Activated CD8-positive, alpha-beta T cell treated with anti-CD3 and anti-CD28 coated beads, Interleukin-2, amount 10 ng/mL, durations not matched to agents 7 days and 5 days (primary cell): Measurements from ENCODE around the gene MTRF1. TPM values are rescaled to one million over a fixed set of nuclear protein-coding genes. Genes with fewer than 3 reads are reported as not detected.

Experiments
- ATAC-seq: fragments of 150-1000 bp; cut with Tn5 transposase; one replicate; pipeline ENCODE4 v1.10.0; 2021; ENCODE audit warnings: moderate library complexity
- CTCF ChIA-PET: fragments of 350-600 bp; sonication (Branson Sonifier 250); formaldehyde crosslinking; loops from one replicate; lab custom pipeline; 2021; ENCODE audit warnings: antibody characterized with exemption; lab: Charles Lee
- POLR2A ChIA-PET: fragments of 350-600 bp; sonication (Branson Sonifier 250); formaldehyde crosslinking; loops from one replicate; lab custom pipeline; 2021; ENCODE audit warnings: antibody characterized with exemption; lab: Charles Lee
- DNase-seq: peaks from one replicate; pipeline ENCODE4 v3.0.0-alpha.2; 2020
- H3K27ac Mint-ChIP-seq: one replicate; pipeline ENCODE4 v1.8.0; 2021; ENCODE audit warnings: mild to moderate bottlenecking, mixed read lengths
- H3K27me3 Mint-ChIP-seq: one replicate; pipeline ENCODE4 v1.8.0; 2021; ENCODE audit warnings: low read depth, mixed read lengths
- H3K36me3 Mint-ChIP-seq: one replicate; pipeline ENCODE4 v1.8.0; 2021; ENCODE audit warnings: low read depth, mixed read lengths
- H3K4me1 Mint-ChIP-seq: one replicate; pipeline ENCODE4 v1.8.0; 2021; ENCODE audit warnings: low read depth, mixed read lengths
- H3K4me3 Mint-ChIP-seq: one replicate; pipeline ENCODE4 v1.8.0; 2021; ENCODE audit warnings: mild to moderate bottlenecking, mixed read lengths
- H3K9me3 Mint-ChIP-seq: one replicate; pipeline ENCODE4 v1.8.0; 2022; ENCODE audit warnings: mixed read lengths; ENCODE audit not compliant: insufficient read depth
- total RNA-seq, 2 experiments: library from RNA; stranded (reverse); gene quantifications; one replicate each; pipeline ENCODE4 v1.2.3, GENCODE V29; 2021

Gene MTRF1
- total RNA-seq, 2 experiments from 2014 or later, result 18.2 to 22.0 TPM

GRCh38 chr13:41244556-41244955 lies 18.8 kb downstream of the MTRF1 start:
- CTCF ChIA-PET, result interaction anchor here (1.4 kb wide), 1 partner anchor 22 kb away, joined by 4 read pairs; no protein-coding TSS in a partner anchor

GRCh38 chr13:41241626-41242025 lies 21.8 kb downstream of the MTRF1 start:
- H3K4me1 Mint-ChIP-seq, result no peaks in the 10 kb centered on the region
- CTCF ChIA-PET, result no interaction called here
- H3K27me3 Mint-ChIP-seq, result no peaks in the 10 kb centered on the region
- no peak overlapping the region for H3K27ac Mint-ChIP-seq
- H3K9me3 Mint-ChIP-seq, result no peaks in the 10 kb centered on the region
- POLR2A ChIA-PET, result no interaction called here
- H3K4me3 Mint-ChIP-seq, result no peak overlapping the region
- peaks cover 22% of the 10 kb centered on the region for H3K36me3 Mint-ChIP-seq
- ATAC-seq (no peak), DNase-seq (no peak)

More at GRCh38 chr13:41244556-41244955, 18.8 kb downstream of the MTRF1 start:
- DNase-seq, result no peak
- H3K27me3 Mint-ChIP-seq, result no peaks in the 10 kb centered on the region
- POLR2A ChIA-PET, result no interaction called here
- no peak overlapping the region for H3K27ac Mint-ChIP-seq
- no peaks in the 10 kb centered on the region for H3K4me1 Mint-ChIP-seq
- H3K36me3 Mint-ChIP-seq, result peaks cover 21% of the 10 kb centered on the region
- no peak overlapping the region for H3K4me3 Mint-ChIP-seq
- no peaks in the 10 kb centered on the region for H3K9me3 Mint-ChIP-seq
- ATAC-seq, result no peak

- ATAC-seq (no peak), DNase-seq (no peak)
- Mint-ChIP-seq H3K27ac (no peak overlapping the region), H3K4me1 (no peaks in the 10 kb centered on the region), H3K27me3 (no peaks in the 10 kb centered on the region), H3K36me3 (peaks cover 33% of the 10 kb centered on the region), H3K4me3 (no peak overlapping the region), H3K9me3 (no peaks in the 10 kb centered on the region)
- ChIA-PET POLR2A (no interaction called here), CTCF (interaction anchor here (1.1 kb wide), 1 partner anchor 14 kb away, joined by 3 read pairs; no protein-coding TSS in a partner anchor)
These were observed 27.0 kb downstream of the MTRF1 start for GRCh38 chr13:41236369-41236768.

- Mint-ChIP-seq H3K27ac (no peak overlapping the region), H3K9me3 (no peaks in the 10 kb centered on the region), H3K27me3 (no peaks in the 10 kb centered on the region), H3K4me3 (no peak overlapping the region), H3K4me1 (no peaks in the 10 kb centered on the region), H3K36me3 (peaks cover 32% of the 10 kb centered on the region)
- ATAC-seq, result no peak
- POLR2A ChIA-PET, result interaction anchor here (1.6 kb wide), 1 partner anchor 14 kb away, joined by 5 read pairs; no protein-coding TSS in a partner anchor
- CTCF ChIA-PET, result interaction anchor here (1.3 to 2.6 kb wide), 2 partner anchors 10 to 179 kb away, joined by 3 to 11 read pairs; no protein-coding TSS in a partner anchor
- no peak for DNase-seq
These were observed 30.5 kb downstream of the MTRF1 start for GRCh38 chr13:41232578-41233480.

GRCh38 chr13:41231786-41232185 lies 31.6 kb downstream of the MTRF1 start:
- ATAC-seq (no peak), DNase-seq (no peak)
- POLR2A ChIA-PET, result no interaction called here
- CTCF ChIA-PET, result interaction anchor here (1.3 to 2.6 kb wide), 2 partner anchors 9 to 178 kb away, joined by 3 to 11 read pairs; no protein-coding TSS in a partner anchor
- peaks cover 32% of the 10 kb centered on the region for H3K36me3 Mint-ChIP-seq
- no peaks in the 10 kb centered on the region for H3K27me3 Mint-ChIP-seq
- no peaks in the 10 kb centered on the region for H3K9me3 Mint-ChIP-seq
- H3K4me3 Mint-ChIP-seq, result no peak overlapping the region
- H3K4me1 Mint-ChIP-seq, result no peaks in the 10 kb centered on the region
- H3K27ac Mint-ChIP-seq, result no peak overlapping the region

- peaks cover 28% of the 10 kb centered on the region for H3K36me3 Mint-ChIP-seq
- DNase-seq (no peak), ATAC-seq (no peak)
- POLR2A ChIA-PET, result no interaction called here
- H3K9me3 Mint-ChIP-seq, result no peaks in the 10 kb centered on the region
- H3K27ac Mint-ChIP-seq, result no peak overlapping the region
- CTCF ChIA-PET, result interaction anchor here (2.6 kb wide), 1 partner anchor 9 kb away, joined by 11 read pairs; no protein-coding TSS in a partner anchor
- no peaks in the 10 kb centered on the region for H3K27me3 Mint-ChIP-seq
- no peaks in the 10 kb centered on the region for H3K4me1 Mint-ChIP-seq
- H3K4me3 Mint-ChIP-seq, result no peak overlapping the region
These were observed 32.2 kb downstream of the MTRF1 start for GRCh38 chr13:41231025-41231677.

- no peak overlapping the region for H3K4me3 Mint-ChIP-seq
- H3K9me3 Mint-ChIP-seq, result no peaks in the 10 kb centered on the region
- no peak for ATAC-seq
- peaks cover 22% of the 10 kb centered on the region for H3K36me3 Mint-ChIP-seq
- H3K4me1 Mint-ChIP-seq, result no peaks in the 10 kb centered on the region
- no peaks in the 10 kb centered on the region for H3K27me3 Mint-ChIP-seq
- H3K27ac Mint-ChIP-seq, result no peak overlapping the region
- ChIA-PET CTCF (no interaction called here), POLR2A (no interaction called here)
- DNase-seq, result no peak
These were observed 34.0 kb downstream of the MTRF1 start for GRCh38 chr13:41229356-41229755.

GRCh38 chr13:41224113-41225110 lies 39.0 kb downstream of the MTRF1 start:
- Mint-ChIP-seq H3K4me1 (no peaks in the 10 kb centered on the region), H3K4me3 (no peak overlapping the region), H3K27ac (no peak overlapping the region), H3K27me3 (no peaks in the 10 kb centered on the region), H3K36me3 (peaks cover 26% of the 10 kb centered on the region), H3K9me3 (no peaks in the 10 kb centered on the region)
- POLR2A ChIA-PET, result no interaction called here
- CTCF ChIA-PET, result no interaction called here
- ATAC-seq (no peak), DNase-seq (no peak)

GRCh38 chr13:41222259-41222852 lies 41.0 kb downstream of the MTRF1 start:
- no peak overlapping the region for H3K4me3 Mint-ChIP-seq
- ATAC-seq, result peak; percentile 87
- CTCF ChIA-PET, result interaction anchor here (0.6 to 3.9 kb wide), 14 partner anchors 10 to 168 kb away, joined by 3 to 21 read pairs (median 3); partner anchors contain the start of genes MTRF1 and WBP4

GRCh38 chr13:41220401-41220800 lies 43.0 kb downstream of the MTRF1 start:
- ChIA-PET POLR2A (no interaction called here), CTCF (interaction anchor here (1.3 to 3.9 kb wide), 2 partner anchors 166 to 200 kb away, joined by 3 to 21 read pairs; no protein-coding TSS in a partner anchor)
- Mint-ChIP-seq H3K27me3 (no peaks in the 10 kb centered on the region), H3K36me3 (peaks cover 20% of the 10 kb centered on the region), H3K4me1 (no peaks in the 10 kb centered on the region), H3K27ac (no peak overlapping the region), H3K4me3 (no peak overlapping the region), H3K9me3 (no peaks in the 10 kb centered on the region)
- DNase-seq, result no peak
- ATAC-seq, result no peak

More at GRCh38 chr13:41222259-41222852, 41.0 kb downstream of the MTRF1 start:
- Mint-ChIP-seq H3K27ac (no peak overlapping the region), H3K27me3 (no peaks in the 10 kb centered on the region), H3K4me1 (no peaks in the 10 kb centered on the region), H3K9me3 (no peaks in the 10 kb centered on the region), H3K36me3 (peaks cover 22% of the 10 kb centered on the region)
- peak; percentile 69 for DNase-seq
- POLR2A ChIA-PET, result interaction anchor here (0.7 kb wide), 1 partner anchor 69 kb away, joined by 3 read pairs; no protein-coding TSS in a partner anchor
